HG03460 (cell line): ENCODE results near the gene PACS1.

Experiments
- ATAC-seq: cut with Tn5 transposase; IDR thresholded peaks from one replicate; pipeline ENCODE4 v1.9.1; 2021; ENCODE audit not compliant: unreplicated experiment

PACS1 gene

GRCh38 chr11:66048547-66049323 is 21.3 kb upstream of the PACS1 start, which contains the start of gene GAL3ST3:
Gene GAL3ST3 (minus strand): TSS chr11:66049161. CDS start chr11:66045415, 3,746 bp downstream.
- ATAC-seq, result no peak

GRCh38 chr11:66050581-66051231 is 19.4 kb upstream of the PACS1 start:
- ATAC-seq, result no peak

- ATAC-seq, result no peak
Measured at GRCh38 chr11:66051371-66051765, 18.7 kb upstream of the PACS1 start.

- peak; percentile 87 for ATAC-seq
Measured at GRCh38 chr11:66051766-66052663, 18.1 kb upstream of the PACS1 start, which contains the start of gene SF3B2. Gene SF3B2 (plus strand): TSS chr11:66052364. CDS start chr11:66052385, 21 bp downstream.

GRCh38 chr11:66052664-66052982 is 17.4 kb upstream of the PACS1 start:
- ATAC-seq, result no peak

- ATAC-seq, result no peak
Measured at GRCh38 chr11:66055021-66055420, 15.1 kb upstream of the PACS1 start.

- no peak for ATAC-seq
Measured at GRCh38 chr11:66056501-66056900, 13.6 kb upstream of the PACS1 start.

- ATAC-seq, result no peak
Measured at GRCh38 chr11:66059966-66060680, 9.9 kb upstream of the PACS1 start.

GRCh38 chr11:66061268-66061667 is 8.8 kb upstream of the PACS1 start:
- no peak for ATAC-seq

GRCh38 chr11:66062408-66062807 is 7.7 kb upstream of the PACS1 start:
- ATAC-seq, result no peak

GRCh38 chr11:66063900-66064299 is 6.2 kb upstream of the PACS1 start:
- no peak for ATAC-seq

- ATAC-seq, result no peak
Measured at GRCh38 chr11:66064571-66064970, 5.5 kb upstream of the PACS1 start.

GRCh38 chr11:66066751-66067150 is 3.3 kb upstream of the PACS1 start:
- ATAC-seq, result no peak

GRCh38 chr11:66067640-66068039 is 2.4 kb upstream of the PACS1 start:
- no peak for ATAC-seq

- ATAC-seq, result no peak
Measured at GRCh38 chr11:66068154-66068821, 1.8 kb upstream of the PACS1 start.

- ATAC-seq, result peak; percentile 16
Measured at GRCh38 chr11:66068923-66069714, 953 bp upstream of the PACS1 start.

- peak; percentile 12 for ATAC-seq
Measured at GRCh38 chr11:66070604-66071380, 720 bp downstream of the PACS1 start.

GRCh38 chr11:66071381-66071801 is 1.3 kb downstream of the PACS1 start:
- ATAC-seq, result no peak

GRCh38 chr11:66072081-66072480 is 2.0 kb downstream of the PACS1 start:
- ATAC-seq, result no peak
